SIG-M5 treated with dmso at 0.1 percent for 504 hours (cell line): Measurements from ENCODE around the gene AUP1.

Source experiments
- DNase-seq: peaks from one replicate; lab custom pipeline; 2025; ENCODE audit not compliant: unreplicated experiment; lab: John Stamatoyannopoulos, UW

AUP1 gene

DNA sequence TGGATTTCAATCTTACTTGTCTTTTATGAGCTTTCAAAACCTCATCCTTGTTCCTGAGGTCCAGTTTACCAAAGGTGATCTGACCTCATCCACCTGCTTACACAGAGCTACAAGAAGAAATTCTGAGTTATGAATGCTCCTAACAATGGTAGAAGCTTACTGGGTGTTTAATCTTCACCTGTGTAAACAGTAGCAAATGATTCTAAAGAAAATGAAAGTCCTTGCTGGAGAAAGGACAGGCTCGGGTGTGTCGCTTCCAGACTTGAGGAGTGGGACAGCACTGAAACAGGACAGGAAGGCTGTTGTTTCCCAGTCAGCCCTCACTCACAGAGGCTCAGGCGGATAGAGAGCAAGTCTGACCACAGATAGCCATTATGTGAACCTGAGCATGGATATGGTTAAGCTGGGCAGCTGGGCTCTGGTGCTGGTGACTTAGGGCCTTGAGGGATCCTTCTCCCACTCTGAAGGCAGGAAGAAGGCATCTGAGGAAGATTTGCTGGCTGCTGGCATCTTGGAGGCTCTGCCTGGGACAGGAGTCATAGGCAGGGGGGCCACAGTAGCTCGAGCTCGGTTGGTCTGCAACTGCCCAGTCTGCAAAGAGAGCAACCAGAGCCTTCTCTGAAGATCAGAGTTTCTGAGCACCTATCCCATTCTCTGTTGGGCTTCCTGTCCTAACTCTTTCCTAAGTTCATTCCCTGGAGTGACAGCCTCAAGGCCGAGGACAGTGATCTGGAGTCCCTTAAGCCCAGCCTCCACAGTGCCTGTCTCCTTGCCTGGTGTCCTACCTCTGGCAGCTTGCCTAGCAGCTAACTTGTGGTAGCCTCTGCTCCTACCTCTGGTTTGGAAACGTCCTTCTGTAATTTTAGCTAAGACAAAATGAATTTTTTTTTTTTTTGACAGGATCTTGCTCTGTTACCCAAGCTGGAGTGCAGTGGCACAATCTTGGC is 29.1 kb upstream of the AUP1 start:
- DNase-seq, result no peak

DNA sequence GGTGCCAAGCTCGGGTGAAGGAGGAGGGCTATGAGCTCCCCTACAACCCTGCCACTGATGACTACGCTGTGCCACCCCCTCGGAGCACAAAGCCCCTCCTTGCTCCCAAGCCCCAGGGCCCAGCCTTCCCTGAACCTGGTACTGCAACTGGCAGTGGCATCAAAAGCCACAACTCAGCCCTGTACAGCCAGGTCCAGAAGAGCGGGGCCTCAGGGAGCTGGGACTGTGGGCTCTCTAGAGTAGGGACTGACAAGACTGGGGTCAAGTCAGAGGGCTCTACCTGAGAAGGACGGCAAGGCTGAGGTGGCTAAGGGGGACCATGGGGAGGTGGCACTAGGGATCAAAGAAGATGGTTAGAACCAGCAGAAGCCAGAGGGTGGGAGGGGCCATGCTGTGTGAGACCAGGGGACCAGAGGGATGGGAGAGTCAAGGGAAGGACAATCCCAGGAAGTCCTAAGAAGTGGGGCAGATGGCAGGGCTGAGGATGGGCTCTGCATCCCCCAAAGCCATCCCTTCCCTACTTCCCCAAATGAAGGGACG is 27.4 kb upstream of the AUP1 start:
- no peak for DNase-seq

DNA sequence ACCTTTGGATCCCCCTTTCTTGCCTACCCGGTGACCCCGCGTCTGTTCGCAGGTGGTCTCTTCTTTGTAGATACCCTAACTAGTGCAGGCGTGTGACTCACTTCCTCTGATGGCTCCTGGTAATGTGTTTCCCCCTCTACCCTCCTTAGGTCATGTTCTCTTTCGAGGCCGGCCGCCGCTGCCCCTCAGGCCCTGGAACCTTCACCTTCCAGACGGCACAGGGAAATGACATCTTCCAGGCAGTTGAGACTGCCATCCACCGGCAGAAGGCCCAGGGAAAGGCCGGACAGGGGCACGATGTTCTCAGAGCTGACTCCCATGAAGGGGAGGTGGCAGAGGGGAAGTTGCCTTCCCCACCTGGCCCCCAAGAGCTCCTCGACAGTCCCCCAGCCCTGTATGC is 26.7 kb upstream of the AUP1 start:
- no peak for DNase-seq

DNA sequence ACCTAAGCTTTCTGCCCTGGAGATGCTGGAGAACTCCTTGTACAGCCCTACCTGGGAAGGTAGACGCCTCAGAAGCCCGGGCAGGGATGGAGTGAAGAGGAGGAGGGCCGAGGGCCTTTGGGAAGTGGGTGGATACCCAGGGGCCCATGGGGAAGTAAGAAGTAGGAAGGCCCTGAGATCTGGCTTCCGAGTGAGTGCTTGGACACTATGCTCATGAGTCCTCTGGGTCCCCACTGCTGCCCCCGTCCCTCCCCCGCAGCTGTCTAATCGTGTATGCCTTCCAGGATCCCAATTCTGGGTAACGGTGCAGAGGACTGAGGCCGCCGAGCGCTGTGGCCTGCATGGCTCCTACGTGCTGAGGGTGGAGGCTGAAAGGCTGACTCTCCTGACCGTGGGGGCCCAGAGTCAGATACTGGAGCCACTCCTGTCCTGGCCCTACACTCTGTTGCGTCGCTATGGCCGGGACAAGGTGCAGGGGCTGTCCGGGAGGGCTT is 26.2 kb upstream of the AUP1 start:
- DNase-seq, result peak; percentile 16

DNA sequence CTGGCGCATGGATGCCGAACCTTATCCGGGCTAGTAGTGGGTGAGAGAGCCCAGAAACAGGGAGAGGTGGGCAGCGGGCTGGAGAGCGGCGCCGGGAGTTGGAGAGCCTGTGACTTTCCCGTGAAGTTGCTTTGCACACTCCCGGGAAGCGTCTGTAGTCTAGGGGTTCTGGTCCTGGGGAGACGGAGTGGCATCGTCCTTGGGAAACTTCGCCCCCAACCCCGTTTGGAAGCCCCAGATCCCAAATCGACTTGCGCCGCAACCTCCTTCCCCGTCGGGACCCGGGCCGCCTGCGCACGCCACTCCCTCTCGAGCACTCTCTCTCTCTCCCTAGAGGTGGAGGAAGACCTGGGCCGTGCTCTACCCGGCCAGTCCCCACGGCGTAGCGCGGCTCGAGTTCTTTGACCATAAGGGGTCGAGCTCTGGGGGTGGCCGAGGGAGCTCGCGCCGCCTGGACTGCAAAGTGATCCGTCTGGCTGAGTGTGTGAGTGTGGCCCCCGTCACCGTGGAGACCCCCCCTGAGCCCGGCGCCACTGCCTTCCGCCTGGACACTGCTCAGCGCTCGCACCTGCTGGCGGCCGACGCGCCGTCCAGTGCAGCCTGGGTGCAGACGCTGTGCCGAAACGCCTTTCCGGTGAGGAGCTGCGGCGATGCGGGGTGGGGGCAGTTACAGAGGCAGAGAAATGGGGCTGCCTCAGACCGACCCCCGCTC is 25.5 kb upstream of the AUP1 start:
- DNase-seq, result peak; percentile 31

DNA sequence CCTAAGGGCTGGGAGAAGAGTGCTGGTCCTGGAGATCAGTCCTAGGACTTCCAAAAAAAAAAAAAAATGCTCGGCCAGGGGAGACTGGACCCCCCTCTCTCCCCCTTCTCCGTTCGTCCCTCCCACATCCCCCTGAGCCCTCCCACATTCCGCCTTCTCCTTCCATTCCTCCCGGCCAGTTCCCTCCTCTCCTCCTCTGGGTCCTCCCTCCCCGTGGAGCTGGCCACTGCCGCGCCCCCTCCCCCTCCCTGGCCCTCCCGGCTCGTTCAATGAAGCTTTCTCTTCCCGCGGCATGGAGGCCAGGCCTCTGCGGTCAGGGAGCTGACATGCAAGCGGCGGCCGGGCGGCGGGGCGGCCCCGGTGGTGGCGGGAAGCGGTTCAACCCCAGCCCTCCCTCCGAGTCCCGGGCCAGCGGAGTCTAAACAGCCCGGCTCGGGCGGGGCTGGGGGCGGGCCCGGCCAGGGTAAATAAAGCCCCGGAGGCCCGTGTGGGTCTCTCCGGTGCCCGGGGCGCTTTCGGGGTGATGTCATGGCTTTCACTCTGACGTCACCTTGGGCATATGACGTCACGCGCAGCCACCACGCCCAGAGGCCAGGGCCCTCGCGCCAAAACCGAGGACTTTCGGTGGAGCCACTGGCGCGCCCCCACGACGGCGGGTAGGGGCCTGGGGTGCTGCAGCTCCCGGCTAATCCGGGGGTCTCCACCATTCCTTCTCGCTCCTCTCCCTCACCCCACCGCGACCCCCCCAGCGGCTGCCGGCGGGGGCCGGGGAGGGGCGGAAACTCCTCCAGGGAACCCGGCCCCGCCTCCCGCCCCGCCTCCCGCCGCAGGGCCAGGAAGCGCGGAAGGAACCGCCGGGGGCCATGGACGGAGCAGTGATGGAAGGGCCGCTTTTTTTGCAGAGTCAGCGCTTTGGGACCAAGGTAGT is 24.6 kb upstream of the AUP1 start, which contains the start of the genes DOK1 and LOXL3:
TSS of gene DOK1 (plus strand) at position 829 of the 928 bp plus-strand sequence. CDS start at position 864, 35 bp downstream.
TSS of gene LOXL3 (minus strand) at position 51 of the 928 bp plus-strand sequence. CDS start 1,308 bp downstream, outside the sequence.
- DNase-seq, result peak; percentile 72

DNA sequence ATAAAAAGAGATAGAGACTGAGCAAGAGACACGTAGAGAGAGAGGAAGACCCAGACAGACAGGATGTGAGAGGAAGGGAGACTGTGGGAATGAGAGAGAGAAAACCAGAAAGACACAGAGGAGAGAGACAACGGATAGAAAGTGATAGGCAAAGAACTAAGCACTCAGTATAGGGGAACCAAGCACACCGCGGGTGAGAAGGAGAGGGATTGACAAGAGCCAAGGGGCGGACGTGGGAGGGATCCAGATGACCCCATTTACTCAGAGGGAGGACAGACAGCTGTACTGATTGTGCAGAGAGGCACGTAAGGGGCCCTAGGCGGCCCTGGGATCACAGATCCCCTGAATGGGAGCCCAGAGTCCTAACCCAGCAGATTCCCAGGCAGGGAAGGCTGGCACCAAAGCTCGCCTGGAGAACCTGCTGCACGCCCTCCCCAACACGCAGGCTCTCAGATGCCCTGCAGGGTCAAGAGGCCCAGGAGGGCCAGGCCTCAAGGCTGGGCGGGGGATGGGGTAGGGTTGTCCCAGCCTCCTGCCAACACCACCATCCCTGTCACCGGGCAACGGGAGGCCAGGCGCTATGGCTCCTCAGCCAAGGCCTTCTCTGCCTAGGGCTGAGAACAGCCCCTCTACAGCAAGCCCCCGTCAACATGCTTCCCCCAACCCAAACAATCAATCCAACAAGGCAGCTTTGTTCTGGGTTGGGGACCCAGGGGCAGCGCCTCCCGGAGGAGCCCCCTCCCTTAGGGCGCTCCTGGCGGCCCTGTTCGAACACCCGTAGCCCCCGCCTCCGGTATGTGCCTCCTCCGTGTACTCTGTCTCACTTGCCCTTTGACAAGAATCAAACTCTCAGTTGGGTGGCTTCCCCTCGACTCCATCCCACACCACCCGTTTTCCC is 23.7 kb upstream of the AUP1 start:
- DNase-seq, result no peak

DNA sequence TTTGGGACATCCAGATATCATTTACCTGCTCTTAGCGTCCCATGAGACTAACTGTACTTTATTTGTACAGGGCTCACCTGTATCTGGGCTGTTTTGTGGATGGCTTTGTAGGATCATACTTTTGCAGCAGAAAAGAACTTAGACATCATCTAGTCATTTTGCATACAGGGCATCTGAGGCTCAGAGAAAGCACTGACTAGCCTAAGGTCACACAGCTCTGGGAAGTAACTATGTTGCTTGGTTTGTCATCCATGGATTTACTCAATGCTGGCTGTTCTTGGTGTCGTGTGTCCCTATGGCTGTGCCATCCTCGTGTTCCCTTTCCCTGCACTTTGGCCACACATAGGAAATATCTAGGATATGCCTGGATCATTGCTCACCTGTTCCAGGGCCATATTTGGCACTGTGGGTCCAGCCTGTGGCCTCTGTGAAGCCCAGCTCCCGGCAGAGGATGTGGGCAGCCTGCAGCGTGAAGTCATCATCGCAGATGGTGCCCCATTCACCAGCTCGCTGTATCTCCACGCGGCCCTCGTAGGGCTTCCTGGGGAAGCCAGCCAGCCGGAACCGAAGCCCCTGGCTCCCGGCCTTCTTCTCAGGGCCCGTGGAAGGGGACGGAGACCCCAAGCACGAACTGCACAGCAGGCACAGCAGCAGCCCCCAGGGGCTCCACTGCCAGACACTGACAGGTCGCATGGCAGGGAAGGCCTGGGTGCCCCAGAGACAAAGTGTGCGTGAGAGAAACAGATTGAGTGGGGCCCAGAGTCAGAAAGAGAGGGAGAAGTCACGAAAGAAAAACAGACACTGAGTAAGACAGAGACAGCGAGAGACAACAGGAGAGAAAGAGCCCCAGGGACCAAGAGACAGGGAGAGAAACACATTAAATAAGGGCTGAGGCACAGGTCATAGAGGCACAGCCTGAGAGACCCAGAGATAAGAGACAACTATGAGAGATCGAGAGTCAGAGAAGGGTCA is 22.7 kb upstream of the AUP1 start:
- no peak for DNase-seq

DNA sequence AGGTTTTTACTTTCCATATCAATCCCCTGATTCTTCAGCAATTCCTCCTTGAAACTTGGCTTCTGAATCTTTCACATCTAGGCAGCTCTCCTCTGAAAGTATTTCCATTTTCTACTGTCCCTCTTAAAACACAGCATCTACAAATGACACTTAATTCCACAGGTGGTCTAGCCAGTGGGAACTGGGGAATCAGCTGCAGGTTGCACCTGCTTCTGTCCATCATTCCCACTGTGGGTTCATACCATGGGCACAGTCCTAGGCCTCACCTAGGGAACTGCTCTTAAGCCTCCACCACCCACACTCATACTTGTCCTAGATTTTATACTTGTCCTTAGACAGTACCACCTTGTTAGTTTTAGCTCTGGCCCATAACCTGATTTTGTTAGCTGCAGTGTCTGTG is 22.0 kb upstream of the AUP1 start:
- no peak for DNase-seq

DNA sequence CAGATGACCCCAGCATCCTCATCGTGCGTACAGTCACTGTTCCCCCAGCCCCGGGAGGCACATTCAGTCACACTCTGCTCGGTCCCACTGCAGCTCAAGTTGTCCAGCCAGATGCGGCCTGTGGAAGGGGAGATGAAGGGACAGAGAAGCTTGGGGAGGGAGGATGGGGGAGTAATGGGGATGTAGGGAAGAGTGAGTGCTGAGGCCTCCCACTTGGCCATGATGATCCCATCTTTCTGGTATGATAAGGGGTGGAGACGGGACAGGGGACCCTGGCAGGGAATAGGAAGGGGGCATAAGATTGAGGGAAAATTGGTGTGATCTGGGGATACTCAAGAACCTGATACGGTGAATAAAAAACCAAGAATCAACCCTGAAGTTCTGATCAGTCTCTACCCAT is 20.7 kb upstream of the AUP1 start:
- no peak for DNase-seq

DNA sequence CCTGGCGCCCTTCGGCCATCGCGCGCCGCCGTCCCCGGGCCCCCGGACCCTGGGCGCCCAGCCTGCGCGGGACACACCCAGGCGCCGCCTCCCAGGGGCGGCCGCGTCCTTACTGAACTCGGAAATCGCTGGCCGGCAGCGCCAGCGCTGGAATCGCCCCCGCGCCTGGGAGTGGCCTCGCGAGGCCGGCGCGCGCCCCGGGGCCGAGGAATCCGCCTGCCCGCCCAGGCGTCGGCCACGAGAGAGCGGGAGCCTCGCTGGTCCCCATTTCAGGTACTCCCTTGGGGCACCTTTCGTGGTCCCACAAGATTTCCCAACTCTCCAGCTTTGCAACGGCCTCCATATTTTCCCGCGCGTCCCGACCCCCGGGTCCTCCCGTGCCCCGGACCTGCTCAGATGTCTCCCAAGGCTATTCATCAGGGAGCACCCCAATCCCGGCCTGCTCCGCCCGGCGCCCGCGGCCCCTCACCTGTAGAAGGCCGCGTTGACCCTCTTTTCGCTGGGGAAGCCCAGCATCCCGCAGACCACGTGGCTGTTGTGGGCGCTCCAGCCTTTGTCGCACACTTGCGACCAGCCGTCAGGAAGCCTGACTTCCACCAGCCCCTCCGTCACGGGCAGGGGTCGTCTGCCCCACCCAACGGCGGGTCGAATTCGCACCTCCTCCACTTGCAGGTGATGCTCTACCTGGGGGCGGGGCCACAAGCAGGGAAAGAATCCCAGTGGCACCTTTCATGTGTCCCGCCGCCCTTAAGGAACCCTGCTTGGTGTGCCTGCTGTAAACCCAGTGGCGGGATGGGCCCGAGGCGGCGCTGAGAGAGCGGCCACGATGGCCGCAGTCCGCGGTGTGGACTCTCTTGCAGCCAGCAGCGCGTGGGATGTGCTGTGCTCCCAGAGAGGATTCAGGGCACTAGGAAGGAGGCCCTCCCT is 19.7 kb upstream of the AUP1 start:
- no peak for DNase-seq

DNA sequence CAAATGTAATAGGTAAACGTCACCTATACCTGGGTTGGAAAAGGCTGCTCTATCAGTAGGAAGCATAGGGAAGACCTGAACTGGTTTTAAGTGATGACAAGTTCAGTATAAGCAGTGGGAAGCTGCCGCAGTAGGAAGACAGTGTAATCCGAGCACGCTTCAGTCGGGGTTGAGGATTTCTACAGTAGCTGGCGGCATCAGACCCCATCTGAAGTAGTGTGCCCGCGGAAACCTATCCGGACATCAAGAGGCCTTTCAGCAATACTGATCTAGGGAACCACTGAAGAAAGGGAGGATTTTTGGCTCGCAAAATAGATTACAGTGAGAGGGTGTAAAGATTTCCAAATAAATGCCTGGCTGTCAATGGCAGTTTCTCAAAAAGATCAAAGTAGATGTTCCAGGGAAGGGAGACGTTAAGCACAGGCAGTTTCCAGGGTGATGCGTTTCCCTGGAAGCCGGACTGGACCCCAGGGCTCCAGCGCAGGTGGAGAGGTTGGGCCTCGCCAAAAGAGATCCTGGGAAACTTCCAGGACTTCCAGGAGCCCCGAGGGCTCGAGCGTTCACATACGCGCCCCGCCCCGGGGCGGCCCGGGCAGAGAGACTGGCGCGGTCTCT is 18.9 kb upstream of the AUP1 start:
- no peak for DNase-seq

DNA sequence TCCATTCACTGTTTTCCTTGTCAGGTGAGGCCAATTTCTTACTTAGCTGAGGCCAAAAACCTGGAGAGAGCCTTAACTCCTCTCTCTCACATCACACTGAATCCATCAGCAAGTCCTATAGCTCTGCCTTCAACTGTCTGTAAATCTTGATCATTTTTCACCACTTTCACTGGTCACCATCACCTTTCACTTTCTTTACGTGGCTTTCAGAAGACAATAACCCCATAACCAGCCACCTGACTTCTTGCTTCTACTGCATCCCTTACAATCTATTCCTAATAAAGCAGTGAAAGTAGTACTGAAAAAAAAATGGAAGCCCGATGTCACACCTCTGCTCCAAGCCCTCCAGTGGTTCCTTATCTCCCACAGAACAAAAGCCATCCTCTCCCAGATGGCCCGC is 16.5 kb upstream of the AUP1 start:
- DNase-seq, result no peak

DNA sequence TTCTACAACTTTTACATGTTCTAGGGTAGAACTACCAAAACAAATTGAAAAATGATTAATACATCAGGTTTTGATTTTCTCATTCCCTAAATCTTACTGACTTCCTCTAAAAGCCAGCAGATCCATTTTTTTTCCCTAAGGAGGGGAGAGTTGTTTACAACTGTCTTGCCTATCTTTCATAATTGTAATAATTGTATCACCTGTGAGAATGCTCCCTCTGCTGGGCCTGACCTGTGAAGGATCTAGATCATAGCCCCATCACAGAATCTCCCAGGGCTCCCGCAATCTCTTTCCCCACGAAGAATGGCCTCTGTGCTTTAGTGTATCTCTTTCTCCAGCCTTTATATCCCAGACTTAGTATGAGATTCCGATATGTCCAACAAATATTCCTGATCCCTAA is 15.1 kb upstream of the AUP1 start:
- no peak for DNase-seq

DNA sequence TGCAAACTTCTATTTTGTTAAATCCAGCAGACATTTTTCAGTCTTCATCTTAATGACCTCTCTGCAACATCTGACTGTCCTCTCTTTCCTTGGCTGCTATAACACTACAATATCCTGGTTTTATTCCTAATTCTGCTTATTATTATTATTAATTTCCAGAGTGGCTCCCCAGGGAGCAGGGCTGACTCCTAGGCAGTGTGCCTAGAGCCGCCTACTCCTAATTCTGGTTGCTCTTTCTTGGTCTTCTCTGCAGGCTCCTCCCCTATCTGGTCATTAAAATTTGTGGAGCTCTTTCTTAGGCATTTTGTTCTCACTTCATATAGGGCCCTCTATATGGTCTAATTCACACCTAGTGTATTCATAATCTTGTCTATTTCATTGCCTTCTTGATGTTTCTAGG is 13.5 kb upstream of the AUP1 start:
- DNase-seq, result no peak

DNA sequence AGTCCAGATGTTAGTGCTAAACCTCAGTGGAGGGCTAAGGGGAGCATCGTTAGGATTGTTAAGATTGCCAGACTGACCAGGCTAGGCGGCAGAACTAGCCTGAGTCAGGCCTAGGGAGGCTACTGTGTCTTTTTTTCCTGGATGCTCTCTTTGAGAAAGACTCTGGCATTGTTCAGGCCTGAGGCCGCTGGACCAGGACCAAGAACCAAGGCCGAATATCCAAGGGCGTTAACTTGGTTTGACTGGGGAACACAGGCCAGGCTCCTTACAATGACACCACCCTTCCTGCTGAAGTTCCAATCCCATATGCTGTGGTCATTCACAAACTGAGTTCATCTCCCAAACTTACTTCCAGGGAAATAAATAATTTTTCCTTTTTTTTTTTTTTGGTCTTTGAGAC is 10.8 kb upstream of the AUP1 start:
- DNase-seq, result no peak

DNA sequence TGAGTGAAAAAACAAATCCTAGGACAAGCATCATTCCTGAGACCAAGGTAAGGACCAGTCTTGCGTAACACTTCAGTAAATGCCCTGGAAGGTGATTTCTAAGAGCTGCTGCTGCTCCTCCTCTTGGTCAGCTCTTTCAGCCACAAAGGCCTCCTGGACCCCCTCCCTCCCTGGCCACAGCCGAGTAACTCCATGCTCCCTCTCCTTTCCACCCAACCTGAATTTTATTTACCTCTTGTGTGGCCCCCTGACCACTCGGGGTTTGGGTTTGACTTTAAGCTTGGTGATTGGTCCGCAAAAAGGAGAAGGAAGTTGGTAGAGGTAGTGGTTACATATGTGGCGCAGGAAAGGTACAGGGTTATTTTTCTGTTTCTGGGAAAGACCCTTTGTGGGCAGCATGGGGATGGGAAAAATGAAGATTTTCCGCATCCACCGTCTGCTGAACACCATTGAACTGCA is 9.4 kb upstream of the AUP1 start:
- DNase-seq, result no peak
